Measurements from ENCODE around the gene ANKH.

DNA sequence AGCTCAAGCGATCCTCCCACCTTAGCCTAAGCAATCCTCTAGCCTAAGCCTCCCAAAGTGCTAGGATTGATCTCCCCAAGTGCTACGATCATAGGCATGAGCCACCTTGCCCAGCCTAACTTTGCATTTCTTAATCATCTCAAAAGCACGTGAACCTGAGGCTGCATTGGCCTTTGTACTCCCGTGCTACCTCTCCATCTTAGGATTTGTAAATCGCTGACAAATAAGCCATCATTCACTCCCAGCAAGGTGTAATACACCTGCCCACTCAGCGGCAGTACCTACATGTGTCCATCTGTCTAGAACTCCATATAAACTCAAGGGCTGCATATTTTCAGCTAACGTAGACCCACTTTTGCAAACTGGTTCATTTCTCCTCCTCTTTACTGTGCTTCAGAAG lies 2.8 kb downstream of the ANKH start:
- TF ChIP-seq, protein P1, sequence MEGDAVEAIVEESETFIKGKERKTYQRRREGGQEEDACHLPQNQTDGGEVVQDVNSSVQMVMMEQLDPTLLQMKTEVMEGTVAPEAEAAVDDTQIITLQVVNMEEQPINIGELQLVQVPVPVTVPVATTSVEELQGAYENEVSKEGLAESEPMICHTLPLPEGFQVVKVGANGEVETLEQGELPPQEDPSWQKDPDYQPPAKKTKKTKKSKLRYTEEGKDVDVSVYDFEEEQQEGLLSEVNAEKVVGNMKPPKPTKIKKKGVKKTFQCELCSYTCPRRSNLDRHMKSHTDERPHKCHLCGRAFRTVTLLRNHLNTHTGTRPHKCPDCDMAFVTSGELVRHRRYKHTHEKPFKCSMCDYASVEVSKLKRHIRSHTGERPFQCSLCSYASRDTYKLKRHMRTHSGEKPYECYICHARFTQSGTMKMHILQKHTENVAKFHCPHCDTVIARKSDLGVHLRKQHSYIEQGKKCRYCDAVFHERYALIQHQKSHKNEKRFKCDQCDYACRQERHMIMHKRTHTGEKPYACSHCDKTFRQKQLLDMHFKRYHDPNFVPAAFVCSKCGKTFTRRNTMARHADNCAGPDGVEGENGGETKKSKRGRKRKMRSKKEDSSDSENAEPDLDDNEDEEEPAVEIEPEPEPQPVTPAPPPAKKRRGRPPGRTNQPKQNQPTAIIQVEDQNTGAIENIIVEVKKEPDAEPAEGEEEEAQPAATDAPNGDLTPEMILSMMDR (conservative IDR thresholded peaks at IDR 0.05; ENCODE audit: low read length): no peak
- TF ChIP-seq EZH2phosphoT487 (IDR thresholded peaks at IDR 0.05; ENCODE audit: borderline replicate concordance): no peak
